ENCODE measurements around the gene ADAMTSL3. TPM values are rescaled to one million over a fixed set of nuclear protein-coding genes. Genes with fewer than 3 reads are reported as not detected.

Gene ADAMTSL3
- total RNA-seq, 1 experiment from 2014 or later: 0.07 TPM

GRCh38 chr15:83711236-83711635, 57.3 kb downstream of the ADAMTSL3 start:
- Histone ChIP-seq H3K9me3 (no peaks in the 10 kb centered on the region), H3K4me3 (ENCODE audit: low read depth, low read length) (no peak overlapping the region), H3K27me3 (replicated peaks; ENCODE audit: control insufficient read depth, insufficient read depth, low read length) (no peaks in the 10 kb centered on the region), H3K4me1 (no peaks in the 10 kb centered on the region), H3K36me3 (ENCODE audit: control insufficient read depth, insufficient read depth, low read length) (no peaks in the 10 kb centered on the region)
- no peak for DNase-seq
- TF ChIP-seq CTCF (IDR thresholded peaks at IDR 0.05; ENCODE audit: insufficient read depth in 1 of 2, low read depth in 1 of 2, low read length in 1 of 2, severe bottlenecking in 1 of 2, unreplicated experiment in 1 of 2): no peak
- Mint-ChIP-seq H3K4me1 (ENCODE audit: low read depth, unreplicated experiment) (no peaks in the 10 kb centered on the region), H3K36me3 (ENCODE audit: insufficient read depth, unreplicated experiment) (no peaks in the 10 kb centered on the region), H3K9me3 (ENCODE audit: unreplicated experiment) (no peaks in the 10 kb centered on the region), H3K27me3 (ENCODE audit: insufficient read depth, unreplicated experiment) (peaks cover 6% of the 10 kb centered on the region), H3K4me3 (ENCODE audit: unreplicated experiment) (no peak overlapping the region), H3K27ac (ENCODE audit: unreplicated experiment) (no peak overlapping the region)
- BruUV-seq (replicated peaks): no TSS peak
- ChIA-PET POLR2A (no interaction called here), CTCF (no interaction called here)
- intact Hi-C loops (cut with micrococcal nuclease; ENCODE audit: unreplicated experiment): no loop called here

GRCh38 chr15:83713242-83713641, 59.3 kb downstream of the ADAMTSL3 start:
- Histone ChIP-seq H3K36me3 (ENCODE audit: control insufficient read depth, insufficient read depth, low read length) (no peaks in the 10 kb centered on the region), H3K4me3 (ENCODE audit: low read depth, low read length) (no peak overlapping the region), H3K27me3 (replicated peaks; ENCODE audit: control insufficient read depth, insufficient read depth, low read length) (no peaks in the 10 kb centered on the region), H3K4me1 (no peaks in the 10 kb centered on the region), H3K9me3 (no peaks in the 10 kb centered on the region)
- Mint-ChIP-seq H3K27me3 (ENCODE audit: insufficient read depth, unreplicated experiment) (peaks cover 6% of the 10 kb centered on the region), H3K4me3 (ENCODE audit: unreplicated experiment) (no peak overlapping the region), H3K36me3 (ENCODE audit: insufficient read depth, unreplicated experiment) (no peaks in the 10 kb centered on the region), H3K27ac (ENCODE audit: unreplicated experiment) (no peak overlapping the region), H3K9me3 (ENCODE audit: unreplicated experiment) (no peaks in the 10 kb centered on the region), H3K4me1 (ENCODE audit: low read depth, unreplicated experiment) (no peaks in the 10 kb centered on the region)
- BruUV-seq (replicated peaks): no TSS peak
- CTCF ChIA-PET: no interaction called here
- no peak for TF ChIP-seq CTCF (IDR thresholded peaks at IDR 0.05; ENCODE audit: insufficient read depth in 1 of 2, low read depth in 1 of 2, low read length in 1 of 2, severe bottlenecking in 1 of 2, unreplicated experiment in 1 of 2)
- DNase-seq: no peak
- POLR2A ChIA-PET: no interaction called here
- intact Hi-C loops (cut with micrococcal nuclease; ENCODE audit: unreplicated experiment): no loop called here

GRCh38 chr15:83714939-83715628, 61.2 kb downstream of the ADAMTSL3 start:
- H3K4me1 ChIP-seq: no peaks in the 10 kb centered on the region
- no peak overlapping the region for H3K4me3 ChIP-seq (ENCODE audit: low read depth, low read length)
- no peak overlapping the region for H3K27ac Mint-ChIP-seq (ENCODE audit: unreplicated experiment)
- peaks cover 11% of the 10 kb centered on the region for H3K27me3 Mint-ChIP-seq (ENCODE audit: insufficient read depth, unreplicated experiment)
- H3K9me3 ChIP-seq: no peaks in the 10 kb centered on the region
- no peaks in the 10 kb centered on the region for H3K27me3 ChIP-seq (replicated peaks; ENCODE audit: control insufficient read depth, insufficient read depth, low read length)
- no peak for DNase-seq
- TF ChIP-seq CTCF (IDR thresholded peaks at IDR 0.05; ENCODE audit: insufficient read depth in 1 of 2, low read depth in 1 of 2, low read length in 1 of 2, severe bottlenecking in 1 of 2, unreplicated experiment in 1 of 2): no peak
- H3K9me3 Mint-ChIP-seq (ENCODE audit: unreplicated experiment): no peaks in the 10 kb centered on the region
- no peak overlapping the region for H3K4me3 Mint-ChIP-seq (ENCODE audit: unreplicated experiment)
- no peaks in the 10 kb centered on the region for H3K36me3 ChIP-seq (ENCODE audit: control insufficient read depth, insufficient read depth, low read length)
- BruUV-seq (replicated peaks): no TSS peak
- intact Hi-C loops (cut with micrococcal nuclease; ENCODE audit: unreplicated experiment): no loop called here
- POLR2A ChIA-PET: no interaction called here
- H3K36me3 Mint-ChIP-seq (ENCODE audit: insufficient read depth, unreplicated experiment): no peaks in the 10 kb centered on the region
- H3K4me1 Mint-ChIP-seq (ENCODE audit: low read depth, unreplicated experiment): no peaks in the 10 kb centered on the region
- CTCF ChIA-PET: no interaction called here

Measured in Caco-2 (cell line).